GM23248 (cell line): ENCODE data around the gene ZFYVE19. TPM values are rescaled to one million over a fixed set of nuclear protein-coding genes. Genes with fewer than 3 reads are reported as not detected.

Source experiments
- DNase-seq: peaks from one replicate; pipeline ENCODE4 v3.0.0-alpha.2; 2015
- H2AFZ ChIP-seq: fragments of 200-600 bp; sonication (generic); 2 replicates; pipeline ENCODE4 v1.6.1; 2016; ENCODE audit warnings: antibody characterized with exemption
- H3F3A ChIP-seq: fragments of 200-600 bp; sonication (generic); 2 replicates; pipeline ENCODE4 v1.6.1; 2016; ENCODE audit warnings: mild to moderate bottlenecking, antibody characterized with exemption, mixed run types; ENCODE audit not compliant: insufficient read depth
- H3K27ac ChIP-seq: fragments of 200-600 bp; sonication (generic); 2 replicates; pipeline ENCODE4 v1.5.1; 2016; ENCODE audit warnings: mild to moderate bottlenecking
- H3K27me3 ChIP-seq: fragments of 200-600 bp; sonication (generic); replicated peaks from 2 replicates; pipeline ENCODE4 v1.6.1; 2016; ENCODE audit warnings: mild to moderate bottlenecking; ENCODE audit not compliant: insufficient read depth
- H3K36me3 ChIP-seq: fragments of 200-600 bp; sonication (generic); 2 replicates; pipeline ENCODE4 v1.6.1; 2016; ENCODE audit warnings: low read depth, mild to moderate bottlenecking
- H3K4me1 ChIP-seq: fragments of 200-600 bp; sonication (generic); 2 replicates; pipeline ENCODE4 v1.6.1; 2016; ENCODE audit warnings: mild to moderate bottlenecking; ENCODE audit not compliant: insufficient read depth
- H3K4me2 ChIP-seq: fragments of 200-600 bp; sonication (generic); one replicate; pipeline ENCODE4 v1.6.1; 2016; ENCODE audit warnings: mild to moderate bottlenecking; ENCODE audit not compliant: unreplicated experiment
- H3K4me3 ChIP-seq: fragments of 200-600 bp; sonication (generic); 2 replicates; pipeline ENCODE4 v1.5.1; 2016; ENCODE audit warnings: mild to moderate bottlenecking
- H3K79me2 ChIP-seq: fragments of 200-600 bp; sonication (generic); 2 replicates; pipeline ENCODE4 v1.6.1; 2016; ENCODE audit warnings: mild to moderate bottlenecking; ENCODE audit not compliant: insufficient read depth
- H3K9ac ChIP-seq: fragments of 200-600 bp; sonication (generic); 2 replicates; pipeline ENCODE4 v1.6.1; 2016; ENCODE audit warnings: mild to moderate bottlenecking
- H3K9me2 ChIP-seq: fragments of 200-600 bp; sonication (generic); 2 replicates; pipeline ENCODE4 v1.6.1; 2016; ENCODE audit warnings: mixed run types, mild to moderate bottlenecking, moderate library complexity; ENCODE audit not compliant: insufficient read depth
- H3K9me3 ChIP-seq: fragments of 200-600 bp; sonication (generic); one replicate; pipeline ENCODE4 v1.6.1; 2017; ENCODE audit warnings: low read depth
- H4K20me1 ChIP-seq: fragments of 200-600 bp; sonication (generic); 2 replicates; pipeline ENCODE4 v1.6.0; 2016; ENCODE audit not compliant: insufficient read depth
- EZH2 ChIP-seq: fragments of 200-600 bp; sonication (generic); IDR thresholded peaks from 2 replicates; pipeline ENCODE4 v1.6.1; 2018; ENCODE audit warnings: antibody characterized with exemption, mild to moderate bottlenecking; ENCODE audit not compliant: insufficient read depth, poor library complexity, severe bottlenecking
- EZH2phosphoT487 ChIP-seq: fragments of 200-600 bp; sonication (generic); IDR thresholded peaks from 2 replicates; pipeline ENCODE4 v1.6.1; 2018; ENCODE audit warnings: antibody characterized with exemption, moderate library complexity, mild to moderate bottlenecking, low read depth; ENCODE audit not compliant: insufficient read depth
- WGBS, 2 experiments: methylation state at CpG; one replicate each; pipeline ENCODE4 v1.1.6; 2015 to 2017; ENCODE audit warnings: low lambda C conversion rate in 2 of 2, low coverage in 1 of 2; ENCODE audit errors: missing lambda C conversion rate in 2 of 2; 5-methylcytosine and 5-hydroxymethylcytosine counted together
- in situ Hi-C: fragments of 300-500 bp; cut with MboI; formaldehyde crosslinking; loops from 2 replicates; pipeline ENCODE4 v1.15.0; 2020
- polyA plus RNA-seq: library from polyadenylated mRNA; unstranded; fragments of >200 nt; fragmentation: Nextera tagmentation; extraction: Ambion mirVana; gene quantifications from 2 replicates; pipeline ENCODE4 v1.2.1, GENCODE V29; 2016
- total RNA-seq: library from RNA; depleted of rRNA; stranded (reverse); fragments of >200 nt; shearing (Covaris generic); gene quantifications from 2 replicates; pipeline ENCODE4 v1.2.3, GENCODE V29; 2014

ZFYVE19 gene
- total and polyA plus RNA-seq, 2 experiments from 2014 or later, result 15.0 to 33.5 TPM

- Histone ChIP-seq H3K4me1 (peaks cover 7% of the 10 kb centered on the region), H3F3A (peaks cover 4% of the 10 kb centered on the region; the same call in 1 of the 2 replicates), H4K20me1 (no peaks in the 10 kb centered on the region), H3K27ac (no peak overlapping the region), H3K9ac (no peak overlapping the region), H3K9me3 (no peaks in the 10 kb centered on the region), H3K9me2 (no peaks in the 10 kb centered on the region), H2AFZ (no peak overlapping the region), H3K79me2 (no peaks in the 10 kb centered on the region), H3K27me3 (no peaks in the 10 kb centered on the region), H3K4me3 (no peak overlapping the region), H3K36me3 (peaks cover 4% of the 10 kb centered on the region; the same call in 1 of the 2 replicates), H3K4me2 (no peak overlapping the region)
- in situ Hi-C loops, result no loop called here
- TF ChIP-seq EZH2 (no peak), EZH2phosphoT487 (no peak)
- no peak for DNase-seq
- 87 to 92% methylated on average over 5 of the region's 5 CpGs for WGBS, 2 experiments
Measured at GRCh38 chr15:40771242-40771641, 35.6 kb upstream of the ZFYVE19 start.

- no peak for TF ChIP-seq EZH2phosphoT487
- no peak for TF ChIP-seq EZH2
- H3K79me2 ChIP-seq, result no peaks in the 10 kb centered on the region
- H3K9me3 ChIP-seq, result no peaks in the 10 kb centered on the region
- peaks cover 4% of the 10 kb centered on the region; the same call in 1 of the 2 replicates for H3K36me3 ChIP-seq
- no peak overlapping the region for H2AFZ ChIP-seq
- no peak overlapping the region for H3K9ac ChIP-seq
- peaks cover 9% of the 10 kb centered on the region for H3K4me1 ChIP-seq
- H3K9me2 ChIP-seq, result no peaks in the 10 kb centered on the region
- H3K4me2 ChIP-seq, result no peak overlapping the region
- no peak for DNase-seq
- H3K27me3 ChIP-seq, result no peaks in the 10 kb centered on the region
- 36 to 48% methylated on average over 12 to 13 of the region's 13 CpGs for WGBS, 2 experiments
- no peaks in the 10 kb centered on the region for H4K20me1 ChIP-seq
- H3F3A ChIP-seq, result no peaks in the 10 kb centered on the region
- H3K4me3 ChIP-seq, result no peak overlapping the region
- in situ Hi-C loops, result no loop called here
- no peak overlapping the region for H3K27ac ChIP-seq
Measured at GRCh38 chr15:40772014-40772413, 34.9 kb upstream of the ZFYVE19 start.

- no peaks in the 10 kb centered on the region for H3K9me2 ChIP-seq
- H3K4me1 ChIP-seq, result peaks cover 12% of the 10 kb centered on the region
- in situ Hi-C loops, result no loop called here
- 94 to 98% methylated on average over 8 of the region's 8 CpGs for WGBS, 2 experiments
- H3K9me3 ChIP-seq, result no peaks in the 10 kb centered on the region
- no peak overlapping the region for H3K4me3 ChIP-seq
- H3K79me2 ChIP-seq, result no peaks in the 10 kb centered on the region
- no peak overlapping the region for H3K4me2 ChIP-seq
- DNase-seq, result no peak
- H3K36me3 ChIP-seq, result peaks cover 10% of the 10 kb centered on the region; the same call in 1 of the 2 replicates
- no peaks in the 10 kb centered on the region for H3F3A ChIP-seq
- no peak overlapping the region for H3K9ac ChIP-seq
- no peaks in the 10 kb centered on the region for H3K27me3 ChIP-seq
- no peaks in the 10 kb centered on the region for H4K20me1 ChIP-seq
- H2AFZ ChIP-seq, result no peak overlapping the region
- TF ChIP-seq EZH2 (no peak), EZH2phosphoT487 (no peak)
- no peak overlapping the region for H3K27ac ChIP-seq
Measured at GRCh38 chr15:40773496-40773895, 33.4 kb upstream of the ZFYVE19 start.

GRCh38 chr15:40773902-40774301 is 33.0 kb upstream of the ZFYVE19 start:
- Histone ChIP-seq H3K27ac (no peak overlapping the region), H3F3A (no peaks in the 10 kb centered on the region), H3K9me2 (no peaks in the 10 kb centered on the region), H3K4me3 (no peak overlapping the region), H4K20me1 (no peaks in the 10 kb centered on the region), H3K9me3 (no peaks in the 10 kb centered on the region), H3K79me2 (no peaks in the 10 kb centered on the region), H3K9ac (no peak overlapping the region), H3K36me3 (peaks cover 14% of the 10 kb centered on the region; the same call in 1 of the 2 replicates), H3K4me2 (no peak overlapping the region), H2AFZ (no peak overlapping the region), H3K4me1 (peaks cover 12% of the 10 kb centered on the region), H3K27me3 (no peaks in the 10 kb centered on the region)
- no peak for DNase-seq
- in situ Hi-C loops, result no loop called here
- TF ChIP-seq EZH2phosphoT487, result no peak
- no peak for TF ChIP-seq EZH2
- WGBS, 2 experiments, result 95% methylated on average over 6 of the region's 6 CpGs

GRCh38 chr15:40775007-40775406 is 31.9 kb upstream of the ZFYVE19 start:
- H3K4me3 ChIP-seq, result no peak overlapping the region
- no peaks in the 10 kb centered on the region for H4K20me1 ChIP-seq
- no peak overlapping the region for H3K4me2 ChIP-seq
- H3K9ac ChIP-seq, result no peak overlapping the region
- no peak overlapping the region for H2AFZ ChIP-seq
- no peaks in the 10 kb centered on the region for H3K27me3 ChIP-seq
- DNase-seq, result no peak
- peaks cover 12% of the 10 kb centered on the region for H3K4me1 ChIP-seq
- no peak overlapping the region for H3K27ac ChIP-seq
- in situ Hi-C loops, result no loop called here
- WGBS, 2 experiments, result 87 to 89% methylated on average over 10 of the region's 10 CpGs
- H3K9me2 ChIP-seq, result no peaks in the 10 kb centered on the region
- TF ChIP-seq EZH2 (no peak), EZH2phosphoT487 (no peak)
- peaks cover 21% of the 10 kb centered on the region; the same call in 1 of the 2 replicates for H3K36me3 ChIP-seq
- no peaks in the 10 kb centered on the region for H3F3A ChIP-seq
- H3K9me3 ChIP-seq, result no peaks in the 10 kb centered on the region
- no peaks in the 10 kb centered on the region for H3K79me2 ChIP-seq
